SK-N-SH (cell line): ENCODE measurements around the gene PCDHA7. TPM values are rescaled to one million over a fixed set of nuclear protein-coding genes. Genes with fewer than 3 reads are reported as not detected.

Experiments
- CTCF ChIA-PET: fragments of 300-600, 350-600 bp; formaldehyde crosslinking; extraction: SDS; loops from one replicate; lab custom pipeline; 2021; lab: Yijun Ruan, JAX
- POLR2A ChIA-PET: fragments of 350-600 bp; sonication (Branson Sonifier 250); formaldehyde crosslinking; extraction: SDS; loops from one replicate; lab custom pipeline; 2020; ENCODE audit warnings: antibody characterized with exemption, inconsistent platforms; lab: Yijun Ruan, JAX
- DNase-seq: peaks from one replicate; pipeline ENCODE4 v3.0.0; 2012
- H2AFZ ChIP-seq: fragments of 200-600 bp; sonication (generic); 2 replicates; pipeline ENCODE4 v1.8.1; 2016; ENCODE audit warnings: antibody characterized with exemption, mild to moderate bottlenecking, low read depth
- H3F3A ChIP-seq: fragments of 200-600 bp; sonication (generic); replicated peaks from 2 replicates; pipeline ENCODE3; 2016; ENCODE audit warnings: antibody characterized with exemption, mild to moderate bottlenecking; ENCODE audit not compliant: insufficient read depth
- H3K27ac ChIP-seq, 2 experiments: fragments of 200-500 bp in 1 of 2; fragments of 200-600 bp in 1 of 2; sonication (Bioruptor generic) in 1 of 2; sonication (generic), shearing (Covaris generic) in 1 of 2; 2 replicates each; pipeline versions ENCODE4 v1.5.1 to v1.6.1; 2014 to 2016; ENCODE audit warnings: low read depth in 2 of 2, inconsistent platforms in 1 of 2, low read length in 1 of 2, mild to moderate bottlenecking in 1 of 2, mixed read lengths in 1 of 2
- H3K27me3 ChIP-seq: fragments of 200-600 bp; sonication (generic), shearing (Covaris generic); 2 replicates; pipeline ENCODE4 v1.6.1; 2016; ENCODE audit warnings: mixed run types; ENCODE audit not compliant: insufficient read depth
- H3K36me3 ChIP-seq, 2 experiments: fragments of 200-500 bp in 1 of 2; fragments of 200-600 bp in 1 of 2; sonication (Bioruptor generic) in 1 of 2; sonication (generic) in 1 of 2; replicated peaks in 1 of 2; 2 replicates each; pipeline versions ENCODE3 to v1.5.1; 2014 to 2016; ENCODE audit warnings: low read length in 1 of 2, mild to moderate bottlenecking in 1 of 2; ENCODE audit not compliant: insufficient read depth in 2 of 2, control insufficient read depth in 1 of 2
- H3K4me1 ChIP-seq, 2 experiments: fragments of 200-500 bp in 1 of 2; fragments of 200-600 bp in 1 of 2; sonication (Bioruptor generic) in 1 of 2; sonication (generic), shearing (Covaris generic) in 1 of 2; 2 replicates each; pipeline versions ENCODE4 v1.5.1 to v1.6.1; 2014 to 2016; ENCODE audit warnings: low read depth in 1 of 2, low read length in 1 of 2, mixed run types in 1 of 2; ENCODE audit not compliant: insufficient read depth in 2 of 2, control insufficient read depth in 1 of 2
- H3K4me2 ChIP-seq: fragments of 200-600 bp; sonication (generic), shearing (Covaris generic); 2 replicates; pipeline ENCODE4 v1.6.1; 2017; ENCODE audit warnings: mixed run types
- H3K4me3 ChIP-seq, 2 experiments: fragments of 200-500 bp in 1 of 2; fragments of 200-600 bp in 1 of 2; sonication (Bioruptor generic) in 1 of 2; sonication (generic), shearing (Covaris generic) in 1 of 2; 2 replicates each; pipeline versions ENCODE4 v1.5.1 to v1.8.1; 2014 to 2016; ENCODE audit warnings: low read depth in 2 of 2, inconsistent platforms in 1 of 2, low read length in 1 of 2, mild to moderate bottlenecking in 1 of 2, mixed read lengths in 1 of 2, moderate library complexity in 1 of 2
- H3K79me2 ChIP-seq: fragments of 200-600 bp; sonication (generic); 2 replicates; pipeline ENCODE4 v1.8.1; 2017; ENCODE audit warnings: mild to moderate bottlenecking; ENCODE audit not compliant: insufficient read depth
- H3K9ac ChIP-seq: fragments of 200-600 bp; sonication (generic); 2 replicates; pipeline ENCODE4 v1.6.1; 2017; ENCODE audit warnings: mixed run types
- H3K9me2 ChIP-seq: fragments of 200-600 bp; sonication (generic); 2 replicates; pipeline ENCODE4 v1.6.1; 2017; ENCODE audit warnings: mixed run types
- H3K9me3 ChIP-seq: fragments of 200-600 bp; sonication (generic); 2 replicates; pipeline ENCODE4 v1.6.1; 2017; ENCODE audit warnings: mixed run types, mild to moderate bottlenecking, moderate library complexity
- H4K20me1 ChIP-seq: fragments of 200-600 bp; sonication (generic); 2 replicates; pipeline ENCODE4 v1.6.1; 2017; ENCODE audit warnings: mild to moderate bottlenecking, mixed run types; ENCODE audit not compliant: insufficient read depth
- CHD2 ChIP-seq: fragments of 150-350 bp; IDR thresholded peaks from 2 replicates; pipeline ENCODE4 v1.6.1; 2018; ENCODE audit warnings: low read length; ENCODE audit not compliant: partially characterized antibody
- EP300 ChIP-seq, 2 experiments: IDR thresholded peaks; 2 replicates each; pipeline versions ENCODE4 v1.4.0 to v1.6.1; 2012; ENCODE audit warnings: borderline replicate concordance in 1 of 2, low read depth in 1 of 2, low read length in 1 of 2
- EZH2phosphoT487 ChIP-seq: fragments of 200-600 bp; sonication (generic); IDR thresholded peaks from 2 replicates; pipeline ENCODE4 v1.6.1; 2017; ENCODE audit warnings: low read depth, mixed run types, mild to moderate bottlenecking, antibody characterized with exemption, moderate library complexity, borderline replicate concordance
- FOXJ3 ChIP-seq: sonication (generic); formaldehyde crosslinking; IDR thresholded peaks from 2 replicates; pipeline ENCODE4 v1.5.1; 2020; ENCODE audit warnings: mild to moderate bottlenecking, missing genetic modification reagents
- GABPA ChIP-seq: IDR thresholded peaks from 2 replicates; pipeline ENCODE4 v1.4.0; 2012; ENCODE audit warnings: low read depth, mild to moderate bottlenecking
- GATA2 ChIP-seq: sonication (generic); formaldehyde crosslinking; IDR thresholded peaks from 2 replicates; pipeline ENCODE4 v1.5.0; 2020; ENCODE audit warnings: mild to moderate bottlenecking, missing genetic modification reagents
- JUND ChIP-seq: IDR thresholded peaks from 2 replicates; pipeline ENCODE4 v1.4.0; 2012
- MAX ChIP-seq: IDR thresholded peaks from 2 replicates; pipeline ENCODE4 v1.4.0; 2012; ENCODE audit warnings: low read depth
- MEF2A ChIP-seq: IDR thresholded peaks from 2 replicates; pipeline ENCODE4 v1.4.0; 2012; ENCODE audit warnings: low read depth, borderline replicate concordance
- MXI1 ChIP-seq: IDR thresholded peaks from 2 replicates; pipeline ENCODE4 v1.6.1; 2012; ENCODE audit warnings: mild to moderate bottlenecking, low read depth, low read length, improper control_type of control experiment
- NFIC ChIP-seq: IDR thresholded peaks from 2 replicates; pipeline ENCODE4 v1.4.0; 2012; ENCODE audit warnings: borderline replicate concordance
- RAD21 ChIP-seq: IDR thresholded peaks from 2 replicates; pipeline ENCODE4 v1.6.1; 2012; ENCODE audit warnings: mild to moderate bottlenecking, low read length
- RCOR1 ChIP-seq: fragments of 150-350 bp; IDR thresholded peaks from 2 replicates; pipeline ENCODE4 v1.6.1; 2017; ENCODE audit warnings: antibody characterized with exemption, low read length
- REST ChIP-seq: IDR thresholded peaks from 2 replicates; pipeline ENCODE4 v1.6.1; 2012; ENCODE audit warnings: mild to moderate bottlenecking, low read depth, low read length, moderate library complexity
- RFX5 ChIP-seq: IDR thresholded peaks from 2 replicates; pipeline ENCODE4 v1.6.1; 2012; ENCODE audit warnings: mild to moderate bottlenecking, improper control_type of control experiment, low read length
- RXRA ChIP-seq: IDR thresholded peaks from 2 replicates; pipeline ENCODE4 v1.4.0; 2012; ENCODE audit warnings: low read depth, mild to moderate bottlenecking, borderline replicate concordance
- SMC3 ChIP-seq: IDR thresholded peaks from 2 replicates; pipeline ENCODE4 v1.6.1; 2012; ENCODE audit warnings: low read depth, low read length, improper control_type of control experiment
- TCF12 ChIP-seq: IDR thresholded peaks from 2 replicates; pipeline ENCODE4 v1.4.0; 2012
- USF2 ChIP-seq: fragments of 150-350 bp; IDR thresholded peaks from 2 replicates; pipeline ENCODE4 v1.6.1; 2017; ENCODE audit warnings: antibody characterized with exemption, low read length, low read depth, borderline replicate concordance
- WGBS: methylation state at CpG from one replicate; pipeline ENCODE4 v1.1.6; 2017; ENCODE audit warnings: low lambda C conversion rate; 5-methylcytosine and 5-hydroxymethylcytosine counted together
- polyA plus RNA-seq, 3 experiments: library from polyadenylated mRNA; depleted of rRNA; stranded (reverse); fragments of >200 nt; gene quantifications; 2 replicates each; pipeline ENCODE4 v1.2.3, GENCODE V29; 2012
- TF ChIP-seq, protein P1 (sequence below): fragments of 150-350 bp; IDR thresholded peaks from 2 replicates; pipeline ENCODE4 v1.6.1; 2016; ENCODE audit warnings: mild to moderate bottlenecking, low read depth, low read length

The PCDHA7 gene
- polyA plus RNA-seq, 1 of the 3 experiments (the other 2 are of a cell fraction), result 0.15 TPM

DNA sequence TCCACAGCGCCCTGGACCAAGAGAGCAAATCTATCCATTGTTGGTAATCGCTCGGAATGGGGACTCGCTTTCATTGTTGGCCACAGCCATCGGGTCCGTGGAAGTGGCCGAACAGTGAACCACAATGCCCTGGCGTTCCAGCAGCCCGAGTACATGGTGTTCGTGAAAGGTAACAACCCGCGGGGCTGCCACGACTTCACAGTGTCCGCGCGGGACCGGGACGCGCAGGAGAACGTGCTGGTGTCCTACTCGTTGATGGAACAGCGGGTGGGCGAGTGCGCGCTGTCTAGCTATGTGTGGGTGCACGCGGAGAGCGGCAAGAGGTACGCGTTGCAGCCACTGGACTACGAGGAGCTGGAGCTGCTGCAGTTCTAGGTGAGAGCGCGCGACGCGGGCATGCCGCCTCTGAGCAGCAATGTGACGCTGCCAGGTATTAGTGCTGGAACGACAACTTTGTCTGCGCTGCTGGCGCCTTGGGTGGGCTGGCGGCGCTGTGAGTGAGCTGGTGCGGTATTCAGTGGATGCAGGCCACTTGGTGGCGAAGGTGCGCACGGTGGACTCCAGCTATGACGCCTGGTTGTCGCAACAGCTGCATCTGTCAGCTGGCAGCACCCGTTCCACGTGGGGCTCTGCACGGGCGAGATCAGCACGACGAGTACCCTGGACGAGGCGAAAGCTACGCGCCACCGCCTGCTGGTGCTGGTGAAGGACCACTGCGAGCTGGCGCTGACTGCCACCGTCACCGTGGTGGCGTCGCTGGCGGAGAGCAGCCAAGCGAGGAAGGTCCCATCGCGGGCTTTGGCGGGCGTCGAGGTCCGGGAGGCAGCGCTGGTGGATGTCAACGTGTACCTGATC lies 28.6 kb downstream of the PCDHA7 start:
- H3K27me3 ChIP-seq, result no peaks in the 10 kb centered on the region
- TF ChIP-seq USF2 (no peak), MAX (no peak), TCF12 (no peak), FOXJ3 (no peak), RCOR1 (no peak), RXRA (no peak), RAD21 (no peak), RFX5 (no peak), EP300 (IDR thresholded peaks at IDR 0.05; ENCODE audit: borderline replicate concordance in 1 of 2, low read depth in 1 of 2, low read length in 1 of 2) (no peak), NFIC (no peak), MEF2A (no peak), EZH2phosphoT487 (no peak), GATA2 (CRISPR knock-in tag) (no peak), JUND (no peak), REST (no peak), SMC3 (no peak), MXI1 (no peak), GABPA (no peak), CHD2 (no peak)
- TF ChIP-seq, protein P1, sequence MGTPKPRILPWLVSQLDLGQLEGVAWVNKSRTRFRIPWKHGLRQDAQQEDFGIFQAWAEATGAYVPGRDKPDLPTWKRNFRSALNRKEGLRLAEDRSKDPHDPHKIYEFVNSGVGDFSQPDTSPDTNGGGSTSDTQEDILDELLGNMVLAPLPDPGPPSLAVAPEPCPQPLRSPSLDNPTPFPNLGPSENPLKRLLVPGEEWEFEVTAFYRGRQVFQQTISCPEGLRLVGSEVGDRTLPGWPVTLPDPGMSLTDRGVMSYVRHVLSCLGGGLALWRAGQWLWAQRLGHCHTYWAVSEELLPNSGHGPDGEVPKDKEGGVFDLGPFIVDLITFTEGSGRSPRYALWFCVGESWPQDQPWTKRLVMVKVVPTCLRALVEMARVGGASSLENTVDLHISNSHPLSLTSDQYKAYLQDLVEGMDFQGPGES, result no peak
- POLR2A ChIA-PET, result no interaction called here
- CTCF ChIA-PET, result interaction anchor here (1.1 to 9.2 kb wide), 4 partner anchors 12 to 360 kb away, joined by 3 to 132 read pairs (median 36); partner anchors contain the start of genes PCDHA12, PCDHA8 and PCDHB14
- no peaks in the 10 kb centered on the region for H3K79me2 ChIP-seq
- H2AFZ ChIP-seq, result no peak overlapping the region
- H3K27ac ChIP-seq, result no peak overlapping the region
- no peak overlapping the region for H3K4me2 ChIP-seq
- no peaks in the 10 kb centered on the region for H4K20me1 ChIP-seq
- H3K9me2 ChIP-seq, result no peaks in the 10 kb centered on the region
- H3K9me3 ChIP-seq, result no peaks in the 10 kb centered on the region
- WGBS, result 85% methylated on average over 63 of the region's 76 CpGs
- H3F3A ChIP-seq, result no peaks in the 10 kb centered on the region
- no peaks in the 10 kb centered on the region for H3K36me3 ChIP-seq
- no peak overlapping the region; a peak in 1 of 4 replicates for H3K4me3 ChIP-seq
- H3K9ac ChIP-seq, result no peak overlapping the region
- H3K4me1 ChIP-seq, result no peaks in the 10 kb centered on the region
- no peak for DNase-seq
